ENCODE measurements around the gene BEST2. TPM values are rescaled to one million over a fixed set of nuclear protein-coding genes. Genes with fewer than 3 reads are reported as not detected.

The BEST2 gene
- polyA plus RNA-seq, 1 experiment = not detected

DNA sequence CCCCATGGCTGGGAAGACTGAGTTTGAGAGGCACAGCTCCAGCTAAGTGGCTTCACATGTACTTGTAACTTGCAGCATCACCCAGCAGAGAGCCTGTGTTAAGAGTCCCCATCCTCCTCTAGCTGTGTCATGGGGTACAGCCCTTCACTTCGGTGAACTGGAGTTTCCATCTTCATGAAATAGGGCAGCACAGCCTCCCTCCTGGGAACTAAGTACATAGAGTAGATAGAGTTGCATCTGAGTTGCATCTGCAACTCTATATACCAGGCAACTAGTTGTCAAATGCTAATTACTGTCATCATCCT is 48.8 kb downstream of the BEST2 start:
- POLR2A ChIA-PET = interaction anchor here (2.4 kb wide), 1 partner anchor 9 kb away, joined by 11 read pairs; the partner anchor contains the start of gene JUNB
- Histone ChIP-seq H3K27ac (ENCODE audit: low read depth, low read length) (no peak overlapping the region), H3K27me3 (ENCODE audit: control insufficient read depth, insufficient read depth, low read length) (no peaks in the 10 kb centered on the region), H3K9me3 (ENCODE audit: control insufficient read depth, insufficient read depth, low read length) (no peaks in the 10 kb centered on the region; the same call in 1 of the 2 replicates), H3K4me3 (ENCODE audit: low read depth, low read length) (peak overlapping the region; percentile 93)
- DNase-seq (ENCODE audit: low read depth, low spot score) = no peak
- no peak for TF ChIP-seq CTCF (IDR thresholded peaks at IDR 0.05; ENCODE audit: low read depth, low read length)
- CTCF ChIA-PET = interaction anchor here (5.2 to 12.2 kb wide), 2 partner anchors 36 to 44 kb away, joined by 47 to 410 read pairs; no protein-coding TSS in a partner anchor

DNA sequence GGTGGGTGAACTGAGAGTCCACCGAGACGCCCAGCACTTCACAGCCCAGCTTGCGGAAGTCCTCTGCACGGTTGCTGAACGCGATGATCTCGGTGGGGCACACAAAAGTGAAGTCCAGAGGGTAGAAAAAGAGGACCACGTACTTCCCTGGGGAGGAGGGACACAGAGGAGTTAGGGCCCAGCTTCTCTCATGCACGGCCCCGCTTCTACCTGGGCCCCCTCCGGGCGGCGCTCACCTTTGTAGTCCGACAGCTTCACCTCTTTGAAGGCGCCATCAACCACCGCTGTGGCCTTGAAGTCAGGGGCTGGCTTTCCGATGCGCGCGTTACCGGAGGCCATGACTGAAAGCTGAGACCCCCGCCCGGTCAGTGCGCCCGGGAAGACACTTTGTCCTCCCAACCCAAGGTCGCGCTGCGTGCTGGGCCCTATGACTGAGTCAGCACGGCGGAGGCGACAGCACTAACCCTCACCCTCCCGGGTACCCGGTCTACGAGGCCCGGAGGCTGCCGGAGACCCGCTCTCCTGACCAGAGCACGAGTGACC is 49.4 kb downstream of the BEST2 start:
- Histone ChIP-seq H3K27me3 (ENCODE audit: control insufficient read depth, insufficient read depth, low read length) (no peaks in the 10 kb centered on the region), H3K27ac (ENCODE audit: low read depth, low read length) (no peak overlapping the region), H3K9me3 (ENCODE audit: control insufficient read depth, insufficient read depth, low read length) (no peaks in the 10 kb centered on the region; the same call in 1 of the 2 replicates), H3K4me3 (ENCODE audit: low read depth, low read length) (peak overlapping the region; percentile 93)
- no peak for DNase-seq (ENCODE audit: low read depth, low spot score)
- TF ChIP-seq CTCF (IDR thresholded peaks at IDR 0.05; ENCODE audit: low read depth, low read length) = no peak
- ChIA-PET CTCF (interaction anchor here (12.2 kb wide), 1 partner anchor 37 kb away, joined by 410 read pairs; no protein-coding TSS in a partner anchor), POLR2A (interaction anchor here (2.4 kb wide), 1 partner anchor 10 kb away, joined by 11 read pairs; the partner anchor contains the start of gene JUNB)

DNA sequence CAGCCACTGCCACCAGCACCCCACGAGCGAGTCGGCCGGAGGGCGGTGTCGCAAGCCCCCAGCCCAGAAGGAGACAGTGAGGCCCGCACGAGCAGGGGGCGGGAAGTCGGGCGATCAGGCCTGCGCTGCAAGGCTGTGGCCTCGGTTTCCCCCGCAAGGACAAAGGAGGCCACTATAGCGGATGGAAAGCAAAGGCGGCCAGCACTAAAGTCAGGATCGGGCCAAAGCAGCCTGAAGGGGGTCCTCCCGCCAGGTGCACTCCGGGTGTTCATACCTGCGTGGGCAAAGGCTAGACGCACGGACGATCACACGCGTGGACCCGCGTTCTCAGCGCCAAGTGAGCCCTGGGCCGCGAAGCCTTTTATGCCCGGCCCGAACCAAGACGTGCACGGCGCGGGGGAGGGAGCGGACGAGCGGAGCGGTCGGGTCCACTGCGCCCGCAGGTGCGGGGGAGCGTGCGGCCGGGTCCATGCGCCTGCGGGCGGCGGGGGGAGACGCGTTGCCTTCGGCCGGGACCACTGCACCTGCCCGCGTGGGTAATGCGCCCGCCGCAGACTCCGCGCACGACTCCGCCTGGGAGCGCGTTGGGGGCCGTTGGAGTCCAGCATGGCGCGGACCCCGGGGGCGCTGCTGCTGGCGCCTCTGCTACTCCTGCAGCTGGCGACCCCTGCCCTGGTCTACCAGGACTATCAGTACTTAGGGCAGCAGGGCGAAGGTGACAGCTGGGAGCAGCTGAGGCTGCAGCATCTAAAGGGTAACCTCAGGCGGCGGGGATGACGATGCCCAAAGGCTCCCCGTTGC is 50.1 kb downstream of the BEST2 start, which contains the start of the genes PRDX2 and THSD8:
TSS of gene PRDX2 (minus strand) at position 335 of the 801 bp plus-strand sequence. CDS start 539 bp downstream, outside the sequence.
TSS of gene THSD8 (plus strand) at position 604 of the 801 bp plus-strand sequence. CDS start at position 607, 3 bp downstream.
- Histone ChIP-seq H3K4me3 (ENCODE audit: low read depth, low read length) (peak within 1 kb of the TSS; percentile 93), H3K9me3 (ENCODE audit: control insufficient read depth, insufficient read depth, low read length) (no peaks in the 10 kb centered on the region; the same call in 1 of the 2 replicates), H3K27me3 (ENCODE audit: control insufficient read depth, insufficient read depth, low read length) (no peaks in the 10 kb centered on the region), H3K27ac (ENCODE audit: low read depth, low read length) (no peak within 1 kb of the TSS)
- ChIA-PET POLR2A (interaction anchor here (0.5 to 2.4 kb wide), 3 partner anchors 9 to 400 kb away, joined by 3 to 11 read pairs (median 6); partner anchors contain the start of gene JUNB), CTCF (interaction anchor here (0.9 to 12.2 kb wide), 2 partner anchors 38 to 46 kb away, joined by 3 to 410 read pairs; no protein-coding TSS in a partner anchor)
- TF ChIP-seq CTCF (IDR thresholded peaks at IDR 0.05; ENCODE audit: low read depth, low read length) = no peak
- DNase-seq (ENCODE audit: low read depth, low spot score) = no peak

GRCh38 chr19:12802267-12803106 is 50.9 kb downstream of the BEST2 start:
- TF ChIP-seq CTCF (IDR thresholded peaks at IDR 0.05; ENCODE audit: low read depth, low read length) = 0 out of 2 replicates have a peak, but pooled peaks have one; percentile 6
- no peak for DNase-seq (ENCODE audit: low read depth, low spot score)
- no peaks in the 10 kb centered on the region; the same call in 1 of the 2 replicates for H3K9me3 ChIP-seq (ENCODE audit: control insufficient read depth, insufficient read depth, low read length)
- POLR2A ChIA-PET = interaction anchor here (0.5 to 2.4 kb wide), 3 partner anchors 10 to 401 kb away, joined by 3 to 11 read pairs (median 6); partner anchors contain the start of gene JUNB
- H3K27me3 ChIP-seq (ENCODE audit: control insufficient read depth, insufficient read depth, low read length) = no peaks in the 10 kb centered on the region
- peak overlapping the region; percentile 93 for H3K4me3 ChIP-seq (ENCODE audit: low read depth, low read length)
- CTCF ChIA-PET = interaction anchor here (0.9 to 12.2 kb wide), 3 partner anchors 38 to 46 kb away, joined by 3 to 410 read pairs (median 3); no protein-coding TSS in a partner anchor
- no peak overlapping the region for H3K27ac ChIP-seq (ENCODE audit: low read depth, low read length)

Data from AG04450 (cell line).